PC-9 (cell line): Measurements from ENCODE around the gene CNGA3. TPM values are rescaled to one million over a fixed set of nuclear protein-coding genes. Genes with fewer than 3 reads are reported as not detected.

ENCODE experiments used
- BruUV-seq: library from RNA; stranded (reverse); fragments of 400-500 nt; replicated peaks from 2 replicates; lab custom pipeline; 2021; lab: Mats Ljungman, UMichigan
- CTCF ChIA-PET: fragments of 300-600 bp; sonication (Branson Sonifier 250); formaldehyde crosslinking; loops from one replicate; lab custom pipeline; 2022; ENCODE audit warnings: antibody characterized with exemption; lab: Charles Lee
- POLR2A ChIA-PET: fragments of 300-600 bp; sonication (Branson Sonifier 250); formaldehyde crosslinking; loops from one replicate; lab custom pipeline; 2022; ENCODE audit warnings: antibody characterized with exemption; ENCODE audit not compliant: unreplicated experiment; lab: Charles Lee
- DNase-seq, 2 experiments: peaks; one replicate each; pipeline versions ENCODE4 v3.0.0 to v3.0.0-alpha.2; 2015 to 2022; ENCODE audit warnings: mixed read lengths in 1 of 2
- H2AFZ ChIP-seq: fragments of 200-600 bp; sonication (generic); 2 replicates; pipeline ENCODE4 v1.8.1; 2017; ENCODE audit warnings: antibody characterized with exemption
- H3F3A ChIP-seq: fragments of 200-600 bp; sonication (generic); 2 replicates; pipeline ENCODE4 v1.8.1; 2017; ENCODE audit warnings: antibody characterized with exemption, mild to moderate bottlenecking, low read depth; ENCODE audit not compliant: insufficient read depth
- H3K27ac ChIP-seq: fragments of 200-600 bp; sonication (generic); 2 replicates; pipeline ENCODE4 v1.6.1; 2016; ENCODE audit warnings: mixed run types
- H3K27me3 ChIP-seq: fragments of 200-600 bp; sonication (generic); 2 replicates; pipeline ENCODE4 v1.6.1; 2016; ENCODE audit warnings: low read depth, mixed run types; ENCODE audit not compliant: insufficient read depth
- H3K36me3 ChIP-seq: fragments of 200-600 bp; sonication (generic); 2 replicates; pipeline ENCODE4 v1.6.1; 2016; ENCODE audit warnings: low read depth, mixed run types
- H3K4me1 ChIP-seq: fragments of 200-600 bp; sonication (generic); replicated peaks from 2 replicates; pipeline ENCODE4 v1.6.1; 2016; ENCODE audit warnings: mixed run types; ENCODE audit not compliant: insufficient read depth
- H3K4me2 ChIP-seq: fragments of 200-600 bp; sonication (generic); 2 replicates; pipeline ENCODE4 v1.6.1; 2017; ENCODE audit warnings: mixed run types
- H3K4me3 ChIP-seq: fragments of 200-600 bp; sonication (generic); 2 replicates; pipeline ENCODE4 v1.6.1; 2016; ENCODE audit warnings: mixed run types
- H3K79me2 ChIP-seq: fragments of 200-600 bp; sonication (generic); 2 replicates; pipeline ENCODE4 v1.6.1; 2017; ENCODE audit warnings: low read depth, mixed run types
- H3K9me2 ChIP-seq: fragments of 200-600 bp; sonication (generic); 2 replicates; pipeline ENCODE4 v1.8.1; 2017; ENCODE audit warnings: mild to moderate bottlenecking; ENCODE audit not compliant: insufficient read depth
- H3K9me3 ChIP-seq: fragments of 200-600 bp; sonication (generic); 2 replicates; pipeline ENCODE4 v1.8.1; 2016; ENCODE audit warnings: low read depth; ENCODE audit not compliant: insufficient read depth
- H4K20me1 ChIP-seq: fragments of 200-600 bp; sonication (generic); 2 replicates; pipeline ENCODE4 v1.8.1; 2017; ENCODE audit not compliant: insufficient read depth
- EZH2 ChIP-seq: fragments of 200-600 bp; sonication (generic); IDR thresholded peaks from 2 replicates; pipeline ENCODE4 v1.8.0; 2017; ENCODE audit warnings: antibody characterized with exemption, low read depth
- intact Hi-C: fragments of 100-400 bp; cut with micrococcal nuclease; formaldehyde crosslinking; loops from one replicate; pipeline ENCODE4 v1.10.0; 2022; ENCODE audit not compliant: unreplicated experiment
- total RNA-seq: library from RNA; stranded (reverse); gene quantifications from 2 replicates; pipeline ENCODE4 v1.2.3, GENCODE V29; 2021
- TF ChIP-seq, protein P1 (sequence below): fragments of 200-600 bp; sonication (generic); conservative IDR thresholded peaks from 2 replicates; pipeline ENCODE4 v1.6.1; 2017; ENCODE audit warnings: mixed run types, antibody characterized with exemption, mild to moderate bottlenecking, moderate library complexity

CNGA3 gene
- total RNA-seq, 1 experiment from 2014 or later: not detected

GRCh38 chr2:98369710-98370239, 23.5 kb downstream of the CNGA3 start:
- intact Hi-C loops: no loop called here
- BruUV-seq: no TSS peak
- Histone ChIP-seq H3K27ac (no peak overlapping the region), H3K9me3 (peaks cover 13% of the 10 kb centered on the region; the same call in 1 of the 2 replicates), H3K4me1 (no peaks in the 10 kb centered on the region), H3K36me3 (no peaks in the 10 kb centered on the region), H2AFZ (no peak overlapping the region), H4K20me1 (no peaks in the 10 kb centered on the region), H3K9me2 (no peaks in the 10 kb centered on the region), H3F3A (no peaks in the 10 kb centered on the region), H3K27me3 (no peaks in the 10 kb centered on the region), H3K4me3 (no peak overlapping the region), H3K79me2 (no peaks in the 10 kb centered on the region), H3K4me2 (no peak overlapping the region)
- ChIA-PET CTCF (no interaction called here), POLR2A (no interaction called here)
- TF ChIP-seq EZH2: no peak
- TF ChIP-seq, protein P1, sequence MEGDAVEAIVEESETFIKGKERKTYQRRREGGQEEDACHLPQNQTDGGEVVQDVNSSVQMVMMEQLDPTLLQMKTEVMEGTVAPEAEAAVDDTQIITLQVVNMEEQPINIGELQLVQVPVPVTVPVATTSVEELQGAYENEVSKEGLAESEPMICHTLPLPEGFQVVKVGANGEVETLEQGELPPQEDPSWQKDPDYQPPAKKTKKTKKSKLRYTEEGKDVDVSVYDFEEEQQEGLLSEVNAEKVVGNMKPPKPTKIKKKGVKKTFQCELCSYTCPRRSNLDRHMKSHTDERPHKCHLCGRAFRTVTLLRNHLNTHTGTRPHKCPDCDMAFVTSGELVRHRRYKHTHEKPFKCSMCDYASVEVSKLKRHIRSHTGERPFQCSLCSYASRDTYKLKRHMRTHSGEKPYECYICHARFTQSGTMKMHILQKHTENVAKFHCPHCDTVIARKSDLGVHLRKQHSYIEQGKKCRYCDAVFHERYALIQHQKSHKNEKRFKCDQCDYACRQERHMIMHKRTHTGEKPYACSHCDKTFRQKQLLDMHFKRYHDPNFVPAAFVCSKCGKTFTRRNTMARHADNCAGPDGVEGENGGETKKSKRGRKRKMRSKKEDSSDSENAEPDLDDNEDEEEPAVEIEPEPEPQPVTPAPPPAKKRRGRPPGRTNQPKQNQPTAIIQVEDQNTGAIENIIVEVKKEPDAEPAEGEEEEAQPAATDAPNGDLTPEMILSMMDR: no peak
- no peak for DNase-seq

- Histone ChIP-seq H3K79me2 (no peaks in the 10 kb centered on the region), H3F3A (no peaks in the 10 kb centered on the region), H3K27me3 (peaks cover 10% of the 10 kb centered on the region; the same call in 1 of the 2 replicates), H3K9me2 (no peaks in the 10 kb centered on the region), H2AFZ (no peak overlapping the region), H3K9me3 (peaks cover 13% of the 10 kb centered on the region; the same call in 1 of the 2 replicates), H3K27ac (no peak overlapping the region), H3K4me1 (no peaks in the 10 kb centered on the region), H4K20me1 (no peaks in the 10 kb centered on the region), H3K4me2 (no peak overlapping the region), H3K36me3 (no peaks in the 10 kb centered on the region), H3K4me3 (no peak overlapping the region)
- intact Hi-C loops: no loop called here
- no peak for DNase-seq
- TF ChIP-seq EZH2: no peak
- TF ChIP-seq, protein P1: no peak
- BruUV-seq: no TSS peak
- POLR2A ChIA-PET: no interaction called here
- CTCF ChIA-PET: no interaction called here
Observed at GRCh38 chr2:98372121-98372520, 25.9 kb downstream of the CNGA3 start.

- no peaks in the 10 kb centered on the region for H3K36me3 ChIP-seq
- no TSS peak for BruUV-seq
- H2AFZ ChIP-seq: no peak overlapping the region
- H3F3A ChIP-seq: no peaks in the 10 kb centered on the region
- H3K4me1 ChIP-seq: no peaks in the 10 kb centered on the region
- peaks cover 10% of the 10 kb centered on the region; the same call in 1 of the 2 replicates for H3K27me3 ChIP-seq
- H3K4me2 ChIP-seq: no peak overlapping the region
- TF ChIP-seq EZH2: no peak
- TF ChIP-seq, protein P1: no peak
- no peaks in the 10 kb centered on the region for H3K79me2 ChIP-seq
- H3K27ac ChIP-seq: no peak overlapping the region
- DNase-seq: no peak
- ChIA-PET CTCF (no interaction called here), POLR2A (interaction anchor here (0.6 kb wide), 1 partner anchor 753 kb away, joined by 5 read pairs; no protein-coding TSS in a partner anchor)
- H3K9me3 ChIP-seq: peaks cover 12% of the 10 kb centered on the region; the same call in 1 of the 2 replicates
- intact Hi-C loops: no loop called here
- no peaks in the 10 kb centered on the region for H4K20me1 ChIP-seq
- no peaks in the 10 kb centered on the region for H3K9me2 ChIP-seq
- no peak overlapping the region for H3K4me3 ChIP-seq
Observed at GRCh38 chr2:98372579-98372978, 26.3 kb downstream of the CNGA3 start.
